GM18868 (cell line): ENCODE measurements around the gene RGS19.
A peak's percentile ranks its signal among the peaks of the same experiment; 100 is the strongest.

Source experiments
- ATAC-seq: cut with Tn5 transposase; IDR thresholded peaks from one replicate; pipeline ENCODE4 v1.9.1; 2021; ENCODE audit warnings: mild to moderate bottlenecking, moderate library complexity; ENCODE audit not compliant: unreplicated experiment

Gene RGS19

DNA sequence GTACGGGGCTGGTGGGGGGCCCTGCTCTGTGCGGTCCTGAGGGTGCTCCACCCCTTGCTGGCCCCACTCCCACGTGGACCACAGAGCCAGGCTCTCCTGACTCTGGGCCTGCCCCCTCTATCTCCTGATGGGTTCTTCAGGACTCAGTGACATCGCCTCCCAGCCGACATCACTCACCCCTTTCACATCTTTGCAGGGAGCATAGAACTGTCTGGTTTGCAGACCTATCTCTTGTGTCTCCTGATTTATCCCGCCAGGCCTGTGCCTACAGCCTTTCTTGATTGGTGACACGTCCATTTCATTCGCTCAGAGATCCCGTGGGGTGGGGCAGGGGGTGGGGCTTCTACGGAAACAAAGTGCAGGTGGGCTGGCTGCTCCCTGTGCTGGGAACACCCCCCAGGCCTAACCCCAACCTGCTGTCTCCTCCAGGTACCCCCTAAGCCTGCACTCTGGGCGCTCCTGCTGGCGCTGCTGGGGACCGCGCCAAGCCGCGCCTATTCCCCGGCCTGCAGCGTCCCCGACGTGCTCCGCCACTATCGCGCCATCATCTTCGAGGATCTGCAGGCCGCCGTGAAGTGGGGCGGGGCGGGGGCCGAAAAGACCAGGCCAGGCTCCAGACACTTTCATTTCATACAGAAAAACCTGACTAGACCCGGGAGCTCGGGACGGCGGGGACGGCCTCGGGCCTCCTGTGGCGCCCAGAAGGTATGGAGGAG lies 41.7 kb downstream of the RGS19 start:
- no peak for ATAC-seq

GRCh38 chr20:64037199-64037497 lies 42.2 kb downstream of the RGS19 start:
- ATAC-seq: no peak

DNA sequence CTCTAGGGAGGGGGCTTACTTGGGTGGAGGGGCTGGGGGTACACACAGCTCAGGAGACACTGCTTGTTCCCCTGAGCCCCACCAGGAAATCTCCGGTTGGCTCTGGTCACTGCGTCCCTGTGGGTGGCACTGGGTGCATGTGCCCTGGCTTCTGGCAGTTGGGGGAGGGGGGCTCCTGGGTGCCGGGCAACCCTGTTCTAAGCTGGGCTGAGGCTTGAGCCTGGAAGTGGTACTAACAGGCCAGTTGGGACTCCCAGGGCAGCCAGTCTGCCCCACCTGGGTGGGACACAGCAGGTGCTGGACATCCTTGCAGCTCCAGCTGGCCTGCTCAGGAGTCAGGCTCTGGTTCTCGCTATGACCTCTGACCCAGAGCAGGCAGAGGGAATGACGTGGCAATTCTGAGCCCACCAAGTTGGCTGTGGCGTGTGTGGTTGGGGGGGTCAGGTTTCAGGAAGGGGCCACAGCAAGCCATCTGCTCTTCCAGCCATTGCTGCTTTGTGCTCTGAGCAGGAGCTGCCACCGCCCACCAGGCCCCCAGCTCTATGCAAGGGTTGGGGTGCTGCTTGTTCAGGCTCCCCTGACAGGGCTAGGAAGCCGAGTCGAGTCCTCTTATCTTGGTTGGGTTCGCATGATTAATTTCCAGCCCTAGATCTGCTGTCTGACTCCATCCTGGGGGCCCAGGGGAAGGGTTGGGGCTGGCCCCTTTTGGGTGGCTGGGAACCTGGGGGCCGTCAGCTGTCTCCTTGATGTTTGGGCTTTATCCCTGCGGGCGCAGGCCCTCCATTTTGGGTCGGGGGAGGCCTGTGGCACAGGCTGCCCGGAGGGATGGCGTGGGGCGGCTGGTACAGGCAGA lies 42.7 kb downstream of the RGS19 start:
- no peak for ATAC-seq

- no peak for ATAC-seq
Measured at GRCh38 chr20:64035933-64036345, 43.4 kb downstream of the RGS19 start, which contains the start of gene C20orf204. Gene C20orf204 (plus strand): TSS chr20:64036182. CDS start chr20:64036324, 142 bp downstream.

DNA sequence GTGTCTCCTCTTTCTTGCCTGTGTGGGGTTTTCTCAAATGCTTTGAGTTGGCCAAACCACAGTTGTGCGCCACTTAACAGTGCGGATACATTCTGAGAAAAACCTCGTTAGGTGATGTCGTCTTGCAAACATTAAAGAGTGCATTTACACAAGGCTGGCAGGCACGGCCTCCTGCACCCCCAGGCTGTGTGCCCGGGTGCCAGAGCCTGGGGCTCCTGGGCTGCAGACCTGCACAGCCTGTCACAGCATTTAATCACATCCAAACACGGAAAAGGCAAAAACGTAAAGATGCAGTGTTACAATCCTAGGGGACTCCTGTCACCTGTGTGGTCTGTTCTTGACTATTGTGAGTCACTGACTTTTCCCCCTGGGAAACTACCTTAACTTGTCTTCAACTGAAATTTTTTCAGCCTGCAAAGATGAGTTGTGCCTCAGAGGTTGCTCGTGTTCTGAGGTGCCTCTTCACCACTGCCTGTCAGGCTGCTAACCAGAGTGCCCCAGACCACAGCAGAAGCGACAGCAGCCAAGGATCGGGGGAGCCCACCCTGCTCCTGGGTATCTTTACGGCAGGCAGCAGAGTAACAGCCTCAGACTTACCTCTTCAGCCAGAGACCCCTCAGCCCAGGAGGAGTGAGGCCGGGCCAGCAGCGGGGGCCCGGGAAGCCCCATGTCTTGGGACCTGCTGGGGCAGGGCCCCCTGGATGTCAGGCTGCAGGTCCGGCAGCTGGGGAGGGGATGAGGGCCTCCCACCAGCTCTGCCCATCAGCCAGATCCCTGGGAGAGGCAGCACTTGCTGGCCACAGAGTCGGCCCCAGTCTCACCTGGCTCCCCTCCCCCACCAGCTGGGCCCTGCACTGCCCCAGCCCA lies 44.0 kb downstream of the RGS19 start:
- peak; percentile 34 for ATAC-seq

- ATAC-seq: no peak
Measured at GRCh38 chr20:64033981-64034493, 45.3 kb downstream of the RGS19 start.

- ATAC-seq: no peak
Measured at GRCh38 chr20:64032706-64033624, 46.4 kb downstream of the RGS19 start.

- no peak for ATAC-seq
Measured at GRCh38 chr20:64031822-64032314, 47.5 kb downstream of the RGS19 start.

DNA sequence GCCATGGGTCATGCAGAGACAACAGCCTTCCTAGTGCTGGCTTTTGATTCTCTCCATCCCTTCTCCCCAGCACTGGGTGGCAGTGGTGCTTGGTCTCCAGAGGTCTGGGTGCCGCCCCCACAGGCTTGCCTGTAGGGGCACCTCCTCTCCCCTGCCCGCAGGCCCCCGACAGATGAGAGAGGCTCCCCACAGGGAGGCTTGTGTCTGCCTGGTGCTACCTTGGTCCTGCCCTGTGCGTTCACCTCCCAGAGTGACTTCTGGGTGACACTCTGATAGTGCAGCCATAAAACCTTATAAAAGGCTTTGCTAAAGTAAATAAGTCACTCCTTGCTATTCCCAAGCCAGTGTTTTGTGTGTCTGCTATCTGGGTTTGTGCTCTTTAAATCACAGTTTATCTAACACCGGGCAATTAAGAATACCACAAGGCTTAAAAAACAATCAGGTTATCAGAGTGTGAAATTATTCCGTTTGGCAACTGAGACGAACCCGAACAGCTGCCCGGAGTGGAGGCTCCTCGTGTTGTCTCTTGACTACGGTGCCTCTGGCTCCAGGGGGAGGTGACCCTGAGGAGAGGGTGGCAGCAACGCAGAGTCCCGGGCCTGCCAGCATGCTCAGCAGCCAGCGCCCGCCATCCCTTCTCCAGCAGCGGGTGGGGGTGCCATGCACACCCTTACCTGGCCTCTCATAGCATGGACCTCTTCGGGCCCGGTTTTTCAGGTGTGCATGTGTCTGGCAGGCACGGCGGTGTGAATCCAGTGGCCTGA lies 48.8 kb downstream of the RGS19 start:
- ATAC-seq: no peak

DNA sequence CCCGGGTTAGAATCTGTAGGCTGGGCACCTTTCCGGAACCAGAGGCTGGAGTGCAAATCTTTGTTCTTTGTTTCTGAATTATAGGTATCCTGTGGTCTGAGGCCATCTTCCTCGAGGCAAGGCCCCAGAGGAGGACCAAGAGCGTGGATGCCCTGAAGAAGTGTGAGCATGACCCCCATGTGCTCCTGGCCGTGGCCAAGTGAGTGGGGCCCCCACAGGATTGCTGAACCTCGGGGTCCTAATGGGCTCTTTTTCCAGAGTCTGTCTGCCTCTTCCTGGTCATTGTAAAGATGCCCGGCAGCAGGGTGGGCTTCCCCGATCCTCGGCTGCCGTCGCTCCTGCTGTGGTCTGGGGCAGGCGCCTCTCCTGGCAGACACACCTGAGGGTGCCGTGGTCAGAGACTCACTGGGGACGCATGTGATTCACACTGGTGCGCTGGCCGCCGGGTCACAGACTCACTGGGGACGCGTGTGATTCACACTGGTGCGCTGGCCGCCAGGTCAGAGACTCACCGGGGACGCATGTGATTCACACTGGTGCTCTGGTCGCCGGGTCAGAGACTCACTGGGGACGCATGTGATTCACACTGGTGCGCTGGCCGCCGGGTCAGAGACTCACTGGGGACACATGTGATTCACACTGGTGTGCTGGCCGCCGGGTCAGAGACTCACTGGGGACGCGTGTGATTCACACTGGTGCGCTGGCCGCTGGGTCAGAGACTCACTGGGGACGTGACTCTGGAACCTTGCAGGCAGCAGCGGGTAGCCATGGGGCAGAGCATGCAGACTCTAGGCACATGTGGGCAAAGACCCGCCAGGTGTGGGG lies 49.8 kb downstream of the RGS19 start:
- ATAC-seq: no peak

DNA sequence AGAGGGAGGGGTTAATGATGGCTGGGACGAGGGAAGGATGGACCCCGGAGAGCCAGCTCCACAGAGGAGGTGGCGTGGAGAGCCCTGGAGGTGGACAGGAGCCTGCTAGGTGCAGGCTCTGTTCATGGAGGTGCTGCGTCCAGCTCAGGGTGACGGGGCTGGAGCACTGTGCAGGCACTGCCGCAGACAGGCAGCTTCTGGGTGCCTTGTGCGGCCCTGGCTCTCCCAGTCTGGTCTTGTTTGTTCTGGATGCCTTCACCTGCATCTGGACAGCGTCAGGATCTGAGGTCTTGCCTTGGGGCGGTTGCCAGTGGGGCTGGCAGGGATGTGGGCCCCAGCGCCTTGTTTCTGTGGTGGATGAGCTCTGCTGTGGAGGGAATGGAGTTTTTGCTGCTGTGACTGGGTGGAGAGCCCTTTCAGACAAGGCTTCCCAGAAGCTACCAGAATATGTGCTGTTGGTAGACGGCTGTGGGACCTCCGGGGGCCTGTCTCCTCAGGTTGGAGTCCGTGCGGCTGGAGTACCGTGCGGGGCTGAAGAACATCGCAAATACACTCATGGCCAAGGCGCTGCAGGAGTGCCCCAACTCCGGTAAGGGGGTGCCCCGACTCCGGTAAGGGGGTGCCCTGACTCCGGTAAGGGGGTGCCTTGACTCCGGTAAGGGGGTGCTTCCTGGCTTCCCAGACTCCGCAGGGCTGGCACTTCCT lies 51.2 kb downstream of the RGS19 start:
- no peak for ATAC-seq

DNA sequence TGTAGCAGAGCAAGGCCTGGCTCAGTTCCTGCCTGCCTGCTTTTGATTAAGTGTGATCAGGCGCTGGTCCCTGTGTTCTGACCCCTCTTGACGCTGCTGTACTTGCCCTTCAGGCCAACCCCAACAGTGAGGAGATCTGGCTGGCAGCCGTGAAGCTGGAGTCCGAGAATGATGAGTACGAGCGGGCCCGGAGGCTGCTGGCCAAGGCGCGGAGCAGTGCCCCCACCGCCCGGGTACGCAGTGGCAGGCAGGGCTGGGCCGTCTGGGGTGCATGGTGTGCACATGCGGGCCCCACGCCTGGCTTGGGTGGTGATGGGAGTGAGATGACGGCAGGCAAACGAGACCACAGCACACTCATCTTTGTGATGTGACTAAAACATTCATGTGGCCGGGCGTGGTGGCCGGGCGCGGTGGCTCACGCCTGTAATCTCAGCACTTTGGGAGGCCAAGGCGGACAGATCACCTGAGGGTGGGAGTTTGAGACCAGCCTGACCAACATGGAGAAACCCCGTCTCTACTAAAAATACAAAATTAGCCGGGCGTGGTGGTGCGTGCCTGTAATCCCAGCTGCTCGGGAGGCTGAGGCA lies 53.4 kb downstream of the RGS19 start:
- no peak for ATAC-seq

GRCh38 chr20:64025101-64025825 lies 54.1 kb downstream of the RGS19 start:
- no peak for ATAC-seq

GRCh38 chr20:64024141-64024990 lies 55.0 kb downstream of the RGS19 start:
- no peak for ATAC-seq

- ATAC-seq: no peak
Measured at GRCh38 chr20:64023361-64024140, 55.8 kb downstream of the RGS19 start.
